ENCODE measurements around the gene CBY2.
"Not testable (repeated sequence)": the region's sequence is repeated elsewhere in the genome, so short reads cannot be mapped to it uniquely, and the experiment has no call there.

CBY2 gene

GRCh38 chr13:45702088-45702487 is at the start of gene CBY2:
TSS of gene CBY2 (plus strand) at chr13:45702320. CDS start at chr13:45702391, 71 bp downstream.
- no peak for DNase-seq

GRCh38 chr13:45654633-45655349 is 47.3 kb upstream of the CBY2 start:
- DNase-seq = no peak

- no peak for DNase-seq
These were observed 43.4 kb upstream of the CBY2 start for GRCh38 chr13:45658586-45659235.

- no peak for DNase-seq
These were observed 42.6 kb upstream of the CBY2 start for GRCh38 chr13:45659536-45659935.

- DNase-seq = not testable (repeated sequence)
These were observed 41.7 kb upstream of the CBY2 start for GRCh38 chr13:45660458-45660857.

- DNase-seq = no peak
These were observed 40.0 kb upstream of the CBY2 start for GRCh38 chr13:45662162-45662561.

- DNase-seq = not testable (repeated sequence)
These were observed 39.2 kb upstream of the CBY2 start for GRCh38 chr13:45662903-45663302.

GRCh38 chr13:45669626-45670025 is 32.5 kb upstream of the CBY2 start:
- DNase-seq = not testable (repeated sequence)

GRCh38 chr13:45670189-45670885 is 31.8 kb upstream of the CBY2 start:
- DNase-seq = no peak

- peak; percentile 60 for DNase-seq
These were observed 27.2 kb upstream of the CBY2 start for GRCh38 chr13:45674908-45675307.

GRCh38 chr13:45678282-45678681 is 23.8 kb upstream of the CBY2 start:
- no peak for DNase-seq

- peak; percentile 24 for DNase-seq
These were observed 21.0 kb upstream of the CBY2 start for GRCh38 chr13:45681113-45681512.

- DNase-seq = no peak
These were observed 19.6 kb upstream of the CBY2 start for GRCh38 chr13:45682494-45683008.

GRCh38 chr13:45683701-45684100 is 18.4 kb upstream of the CBY2 start:
- no peak for DNase-seq

- no peak for DNase-seq
These were observed 13.5 kb upstream of the CBY2 start for GRCh38 chr13:45688577-45688976.

- no peak for DNase-seq
These were observed 11.5 kb upstream of the CBY2 start for GRCh38 chr13:45690636-45691035.

- DNase-seq = no peak
These were observed 10.9 kb upstream of the CBY2 start for GRCh38 chr13:45691251-45691650.

- no peak for DNase-seq
These were observed 10.5 kb upstream of the CBY2 start for GRCh38 chr13:45691667-45692066.

GRCh38 chr13:45695198-45695730 is 6.9 kb upstream of the CBY2 start:
- no peak for DNase-seq

GRCh38 chr13:45696610-45697226 is 5.4 kb upstream of the CBY2 start:
- no peak for DNase-seq

GRCh38 chr13:45700971-45701900 is 884 bp upstream of the CBY2 start:
- DNase-seq = no peak

- no peak for DNase-seq
These were observed 810 bp downstream of the CBY2 start for GRCh38 chr13:45702869-45703391.
